Activated CD4-positive, alpha-beta T cell treated with anti-CD3 and anti-CD28 coated beads for 24 hours (primary cell): ENCODE results near the gene RELA.

ENCODE experiments used
- DNase-seq, 2 donors: peaks; one replicate each; pipeline ENCODE4 v3.0.0-alpha.2; 2020; ENCODE audit warnings: low read depth in 2 of 2

Gene RELA

DNA sequence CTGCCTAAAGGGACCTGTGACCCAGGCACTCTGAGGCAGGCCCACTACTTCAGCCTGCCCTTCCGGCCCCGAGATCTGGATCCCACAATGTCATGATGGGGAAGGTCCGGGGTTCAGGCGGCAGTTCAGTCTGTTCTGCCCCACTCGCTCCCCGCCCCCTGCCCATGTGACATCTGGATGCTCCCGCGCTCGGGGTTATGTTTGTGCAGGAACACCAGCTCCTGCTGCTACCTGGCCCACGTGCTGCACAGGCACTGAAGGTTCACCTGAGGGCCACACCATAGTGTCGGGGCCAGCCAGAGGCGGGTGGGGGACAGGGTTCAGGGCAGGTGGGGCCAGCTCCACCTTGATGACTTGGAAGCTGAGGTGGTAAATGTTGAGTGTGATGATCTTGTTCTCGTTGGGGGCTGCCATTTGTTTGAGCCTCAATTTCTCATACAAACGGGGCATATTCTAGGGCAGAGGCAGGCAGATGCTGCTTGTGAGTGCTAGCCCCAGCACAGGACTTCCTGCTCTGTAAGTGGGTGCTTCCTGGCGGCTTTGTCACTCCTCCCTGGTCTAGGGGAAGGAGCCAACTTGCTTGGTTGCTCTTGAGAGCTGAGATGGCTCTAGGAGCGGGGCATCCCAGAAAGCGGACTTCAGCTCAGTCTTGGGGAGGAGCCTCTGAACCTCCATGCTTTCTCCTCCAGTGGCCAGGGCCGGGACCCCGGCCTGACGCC is 29.2 kb downstream of the RELA start:
- no peak for DNase-seq

- no peak for DNase-seq
These were observed 32.5 kb downstream of the RELA start for GRCh38 chr11:65630215-65630614.

- DNase-seq, result no peak
These were observed 33.1 kb downstream of the RELA start for GRCh38 chr11:65629579-65629978.

- DNase-seq, result no peak
These were observed 35.5 kb downstream of the RELA start for GRCh38 chr11:65627202-65627601.

DNA sequence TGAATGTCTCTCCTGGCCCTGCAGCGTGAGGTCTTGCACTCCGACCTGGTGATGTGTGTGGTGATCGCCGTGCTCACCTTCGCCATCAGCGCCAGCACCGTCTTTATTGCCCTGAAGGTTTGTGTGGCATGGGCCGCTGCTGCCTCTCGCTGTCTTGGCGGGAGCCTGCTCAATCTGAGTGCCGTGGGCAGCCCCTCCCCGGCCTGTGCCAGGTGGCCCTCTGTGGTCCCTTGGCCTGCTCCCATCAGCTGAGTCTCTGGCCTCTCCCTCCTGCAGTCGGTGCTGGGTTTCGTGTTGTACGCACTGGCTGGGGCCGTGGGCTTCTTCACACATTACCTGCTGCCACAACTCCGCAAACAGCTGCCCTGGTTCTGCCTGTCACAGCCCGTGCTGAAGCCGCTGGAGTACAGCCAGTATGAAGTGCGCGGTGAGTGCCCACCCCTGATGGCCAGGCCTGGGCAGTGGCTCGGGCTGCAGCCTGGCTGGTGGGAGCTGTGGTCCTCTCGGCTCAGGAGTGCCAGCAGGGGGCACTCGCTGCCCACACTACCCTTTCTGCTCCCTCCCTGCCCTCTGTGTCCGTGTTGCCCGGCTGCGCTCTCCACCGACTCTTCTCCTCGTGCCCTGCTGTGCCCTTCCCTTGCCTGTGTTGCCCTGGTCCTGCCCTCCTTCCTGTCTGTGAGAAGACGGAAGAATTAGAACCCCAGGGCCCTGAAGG is 36.9 kb downstream of the RELA start:
- no peak for DNase-seq

- DNase-seq, result no peak
These were observed 37.6 kb downstream of the RELA start for GRCh38 chr11:65624931-65625627.

- DNase-seq, result no peak
These were observed 38.7 kb downstream of the RELA start for GRCh38 chr11:65623852-65624616.

GRCh38 chr11:65623177-65623576 is 39.5 kb downstream of the RELA start:
- DNase-seq, result no peak

DNA sequence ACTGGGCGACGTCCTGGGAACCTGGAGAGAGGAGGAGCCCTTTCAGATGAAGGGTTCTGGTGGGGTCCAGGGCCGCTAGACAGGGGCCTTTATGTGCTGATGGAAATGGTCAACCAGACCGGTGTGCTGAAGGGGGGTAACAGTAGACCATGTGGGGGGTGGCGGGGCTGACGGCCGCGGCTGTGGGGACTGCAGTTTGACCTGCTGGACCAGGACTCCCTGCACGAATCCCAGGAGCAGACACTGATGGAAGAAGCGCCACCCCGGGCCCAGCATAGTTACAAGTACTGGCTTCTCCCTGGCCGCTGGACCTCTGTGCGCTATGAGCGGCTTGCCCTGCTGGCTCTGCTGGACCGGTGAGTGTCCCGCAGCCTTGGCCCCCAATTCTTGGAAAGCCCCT is 40.7 kb downstream of the RELA start:
- DNase-seq, result no peak

DNA sequence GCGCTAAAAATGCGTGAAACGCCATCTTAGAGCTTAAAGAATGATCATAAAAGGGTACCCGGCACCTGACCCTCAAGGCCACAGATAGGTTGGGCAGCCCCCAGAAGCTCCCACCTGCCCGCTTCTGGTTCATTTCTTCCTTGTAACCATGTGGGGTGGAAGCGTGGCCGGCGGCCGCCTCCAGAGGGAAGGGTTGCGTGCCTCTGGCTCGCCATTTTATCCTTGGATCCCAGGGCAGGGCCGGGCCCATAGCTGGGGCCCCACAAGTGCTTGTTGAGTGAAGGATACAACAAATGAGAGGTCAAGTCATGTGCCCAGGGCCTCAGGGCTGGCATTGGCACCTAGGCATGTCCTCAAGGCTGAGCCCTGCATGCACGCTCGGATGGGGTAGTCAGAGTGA is 41.3 kb downstream of the RELA start:
- DNase-seq, result no peak

DNA sequence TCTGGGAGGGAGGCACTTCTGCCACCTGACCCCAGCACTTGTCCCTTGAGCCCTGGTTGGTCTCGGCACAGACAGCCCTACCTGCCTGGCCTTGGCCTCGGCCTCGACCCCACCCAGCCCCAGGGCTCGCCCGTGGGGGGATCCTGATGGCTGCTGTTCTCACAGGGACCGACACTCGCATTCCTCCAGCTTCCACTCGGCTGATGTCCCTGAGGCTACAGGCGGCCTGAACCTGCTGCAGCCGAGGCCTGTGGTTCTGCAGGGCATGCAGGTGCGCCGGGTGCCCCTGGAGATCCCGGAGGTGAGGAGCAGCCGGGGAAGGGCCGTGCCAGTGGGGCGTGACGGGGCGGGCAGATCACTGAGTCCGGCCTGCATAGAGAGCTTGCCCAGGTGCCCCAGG is 42.0 kb downstream of the RELA start:
- DNase-seq, result no peak

DNA sequence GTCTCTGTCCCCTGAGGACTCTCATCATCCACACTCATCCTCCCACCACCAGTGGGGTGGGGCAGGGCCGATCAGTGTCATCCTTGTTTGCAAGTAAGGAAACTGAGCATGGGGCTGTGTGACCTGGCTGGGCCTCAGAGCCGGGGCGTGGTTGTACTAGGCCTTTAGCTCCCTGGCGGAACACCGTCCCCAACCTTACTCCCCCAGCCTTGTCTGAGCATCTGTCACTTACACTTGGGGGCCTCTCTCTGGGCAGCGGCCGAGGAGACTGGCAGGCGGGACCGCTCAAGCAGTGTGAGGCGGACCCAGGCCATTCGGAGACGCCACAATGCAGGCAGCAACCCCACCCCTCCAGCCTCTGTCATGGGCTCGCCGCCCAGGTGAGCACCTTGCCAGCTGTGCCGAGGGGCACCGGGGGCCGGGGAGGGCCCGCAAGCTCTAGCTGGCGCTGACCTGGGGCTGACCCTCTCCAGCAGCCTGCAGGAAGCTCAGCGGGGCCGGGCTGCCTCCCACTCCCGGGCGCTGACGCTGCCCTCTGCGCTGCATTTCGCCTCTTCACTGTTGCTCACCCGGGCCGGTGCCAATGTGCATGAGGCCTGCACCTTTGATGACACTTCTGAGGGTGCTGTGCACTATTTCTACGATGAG is 43.3 kb downstream of the RELA start:
- DNase-seq, result no peak

GRCh38 chr11:65618763-65619162 is 44.0 kb downstream of the RELA start:
- no peak for DNase-seq

DNA sequence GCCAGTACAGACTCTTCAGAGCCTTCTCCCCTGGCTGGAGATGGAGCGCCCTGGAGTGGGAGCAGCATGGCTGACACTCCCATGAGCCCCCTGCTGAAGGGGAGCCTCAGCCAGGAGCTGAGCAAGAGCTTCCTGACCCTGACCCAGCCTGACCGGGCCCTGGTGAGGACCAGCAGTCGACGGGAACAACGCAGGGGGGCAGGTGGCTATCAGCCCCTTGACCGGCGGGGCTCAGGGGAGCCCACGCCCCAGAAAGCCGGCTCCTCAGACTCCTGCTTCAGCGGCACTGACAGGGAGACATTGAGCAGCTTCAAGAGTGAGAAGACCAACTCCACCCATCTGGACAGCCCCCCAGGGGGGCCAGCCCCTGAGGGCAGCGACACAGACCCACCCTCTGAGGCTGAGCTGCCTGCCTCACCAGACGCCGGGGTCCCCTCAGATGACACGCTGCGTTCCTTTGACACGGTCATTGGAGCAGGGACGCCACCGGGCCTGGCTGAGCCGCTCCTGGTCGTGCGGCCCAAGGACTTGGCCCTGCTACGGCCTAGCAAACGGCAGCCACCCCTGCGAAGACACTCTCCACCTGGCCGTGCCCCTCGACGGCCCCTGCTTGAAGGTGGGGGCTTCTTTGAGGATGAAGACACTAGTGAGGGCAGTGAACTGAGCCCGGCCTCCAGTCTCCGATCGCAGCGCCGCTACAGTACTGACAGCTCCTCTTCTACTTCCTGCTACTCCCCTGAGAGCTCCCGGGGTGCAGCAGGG is 44.5 kb downstream of the RELA start:
- DNase-seq, result no peak

- DNase-seq, result no peak
These were observed 45.4 kb downstream of the RELA start for GRCh38 chr11:65617136-65617850.

GRCh38 chr11:65616575-65617001 is 46.1 kb downstream of the RELA start:
- no peak for DNase-seq

- peak in 1 of 2 donors; percentile 46 for DNase-seq
These were observed 46.7 kb downstream of the RELA start for GRCh38 chr11:65615950-65616574.

DNA sequence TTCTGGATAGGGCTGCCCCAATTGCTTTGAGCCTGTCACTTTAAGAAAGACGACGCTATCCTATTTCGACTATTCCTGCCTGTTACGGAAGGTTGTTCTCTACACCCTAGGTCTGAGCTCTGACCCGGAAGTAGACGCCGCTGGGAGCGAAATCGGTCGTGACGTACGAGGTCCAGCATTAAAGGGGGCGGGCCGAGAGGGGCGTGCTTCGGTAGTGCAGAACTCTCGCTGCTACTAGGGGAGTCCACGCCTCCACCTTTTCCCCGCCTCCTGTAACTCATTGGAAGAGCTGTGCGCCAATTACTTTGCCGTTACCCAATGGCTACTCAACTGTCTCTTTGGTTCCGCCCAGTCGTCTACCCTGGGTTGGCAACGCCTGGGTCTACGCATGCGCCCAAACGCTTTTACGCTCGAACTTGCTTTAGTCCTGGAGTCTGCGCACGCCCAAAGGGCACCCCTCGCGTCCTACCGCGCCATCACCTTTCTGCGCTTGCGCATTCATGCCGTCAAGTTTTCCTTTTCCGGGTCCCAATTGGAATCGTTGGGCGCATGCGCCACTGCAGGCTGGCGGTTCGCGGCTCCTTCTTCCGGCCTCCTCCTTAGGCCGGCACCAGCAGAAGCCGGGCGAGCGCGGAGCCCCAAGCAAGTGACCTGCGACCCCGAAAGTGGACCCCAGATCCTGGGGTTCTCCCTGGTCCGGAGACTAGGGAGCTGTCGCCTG is 47.3 kb downstream of the RELA start, which contains the start of gene PCNX3:
PCNX3 (plus strand) TSS at position 548 of the 721 bp plus-strand sequence. CDS start 536 bp downstream, outside the sequence.
- peak; percentile 99 to 100 for DNase-seq
